ENCODE measurements around the gene ATOH1. TPM values are rescaled to one million over a fixed set of nuclear protein-coding genes. Genes with fewer than 3 reads are reported as not detected.

ATOH1 gene
- total RNA-seq, 6 donors from 2014 or later: not detected

- Histone ChIP-seq H3K4me3 (no peak overlapping the region), H3K4me1 (peaks cover 15 to 29% (median 21%) of the 10 kb centered on the region in 4 donors), H3K36me3 (no peaks in the 10 kb centered on the region), H3K27ac (no peak overlapping the region), H3K27me3 (peaks cover 0 to 49% (median 26%) of the 10 kb centered on the region in 4 donors), H3K9me3 (no peaks in the 10 kb centered on the region)
- 1 to 8% methylated on average over 13 to 26 of the region's 26 CpGs for WGBS, 2 donors
- DNase-seq (peak in 1 of 2 donors; percentile 39), ATAC-seq (ENCODE audit: low FRiP score in 2 of 2) (peak in 1 of 2 donors; percentile 25)
- TF ChIP-seq POLR2A (IDR thresholded peaks at IDR 0.05) (no peak), POLR2AphosphoS5 (IDR thresholded peaks at IDR 0.05) (no peak), EP300 (IDR thresholded peaks at IDR 0.05) (no peak)
- TF ChIP-seq, protein P1, sequence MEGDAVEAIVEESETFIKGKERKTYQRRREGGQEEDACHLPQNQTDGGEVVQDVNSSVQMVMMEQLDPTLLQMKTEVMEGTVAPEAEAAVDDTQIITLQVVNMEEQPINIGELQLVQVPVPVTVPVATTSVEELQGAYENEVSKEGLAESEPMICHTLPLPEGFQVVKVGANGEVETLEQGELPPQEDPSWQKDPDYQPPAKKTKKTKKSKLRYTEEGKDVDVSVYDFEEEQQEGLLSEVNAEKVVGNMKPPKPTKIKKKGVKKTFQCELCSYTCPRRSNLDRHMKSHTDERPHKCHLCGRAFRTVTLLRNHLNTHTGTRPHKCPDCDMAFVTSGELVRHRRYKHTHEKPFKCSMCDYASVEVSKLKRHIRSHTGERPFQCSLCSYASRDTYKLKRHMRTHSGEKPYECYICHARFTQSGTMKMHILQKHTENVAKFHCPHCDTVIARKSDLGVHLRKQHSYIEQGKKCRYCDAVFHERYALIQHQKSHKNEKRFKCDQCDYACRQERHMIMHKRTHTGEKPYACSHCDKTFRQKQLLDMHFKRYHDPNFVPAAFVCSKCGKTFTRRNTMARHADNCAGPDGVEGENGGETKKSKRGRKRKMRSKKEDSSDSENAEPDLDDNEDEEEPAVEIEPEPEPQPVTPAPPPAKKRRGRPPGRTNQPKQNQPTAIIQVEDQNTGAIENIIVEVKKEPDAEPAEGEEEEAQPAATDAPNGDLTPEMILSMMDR (IDR thresholded peaks at IDR 0.05): no peak
These were observed 1.1 kb upstream of the ATOH1 start for GRCh38 chr4:93827272-93827947.

DNA sequence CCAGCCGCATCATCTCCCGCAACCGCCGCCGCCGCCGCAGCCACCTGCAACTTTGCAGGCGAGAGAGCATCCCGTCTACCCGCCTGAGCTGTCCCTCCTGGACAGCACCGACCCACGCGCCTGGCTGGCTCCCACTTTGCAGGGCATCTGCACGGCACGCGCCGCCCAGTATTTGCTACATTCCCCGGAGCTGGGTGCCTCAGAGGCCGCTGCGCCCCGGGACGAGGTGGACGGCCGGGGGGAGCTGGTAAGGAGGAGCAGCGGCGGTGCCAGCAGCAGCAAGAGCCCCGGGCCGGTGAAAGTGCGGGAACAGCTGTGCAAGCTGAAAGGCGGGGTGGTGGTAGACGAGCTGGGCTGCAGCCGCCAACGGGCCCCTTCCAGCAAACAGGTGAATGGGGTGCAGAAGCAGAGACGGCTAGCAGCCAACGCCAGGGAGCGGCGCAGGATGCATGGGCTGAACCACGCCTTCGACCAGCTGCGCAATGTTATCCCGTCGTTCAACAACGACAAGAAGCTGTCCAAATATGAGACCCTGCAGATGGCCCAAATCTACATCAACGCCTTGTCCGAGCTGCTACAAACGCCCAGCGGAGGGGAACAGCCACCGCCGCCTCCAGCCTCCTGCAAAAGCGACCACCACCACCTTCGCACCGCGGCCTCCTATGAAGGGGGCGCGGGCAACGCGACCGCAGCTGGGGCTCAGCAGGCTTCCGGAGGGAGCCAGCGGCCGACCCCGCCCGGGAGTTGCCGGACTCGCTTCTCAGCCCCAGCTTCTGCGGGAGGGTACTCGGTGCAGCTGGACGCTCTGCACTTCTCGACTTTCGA lies 654 bp downstream of the ATOH1 start:
- WGBS, 2 donors: 4 to 6% methylated on average over 22 to 60 of the region's 70 CpGs
- TF ChIP-seq POLR2AphosphoS5 (IDR thresholded peaks at IDR 0.05) (no peak), EP300 (IDR thresholded peaks at IDR 0.05) (no peak), POLR2A (IDR thresholded peaks at IDR 0.05) (no peak)
- TF ChIP-seq, protein P1 (IDR thresholded peaks at IDR 0.05): no peak
- ATAC-seq (ENCODE audit: low FRiP score in 2 of 2) (peak; percentile 35), DNase-seq (peak in 1 of 2 donors; percentile 84)
- peaks cover 0 to 49% (median 26%) of the 10 kb centered on the region in 4 donors for H3K27me3 ChIP-seq
- no peaks in the 10 kb centered on the region for H3K36me3 ChIP-seq
- H3K4me3 ChIP-seq: peak overlapping the region in 3 of 4 donors; percentile 21 to 44 (median 41)
- peaks cover 15 to 29% (median 21%) of the 10 kb centered on the region in 4 donors for H3K4me1 ChIP-seq
- H3K9me3 ChIP-seq: no peaks in the 10 kb centered on the region
- H3K27ac ChIP-seq: no peak overlapping the region

- H3K4me3 ChIP-seq: no peak overlapping the region
- ATAC-seq (ENCODE audit: low FRiP score in 2 of 2) (no peak), DNase-seq (no peak)
- H3K4me1 ChIP-seq: peaks cover 15 to 29% (median 21%) of the 10 kb centered on the region in 4 donors
- 12 to 16% methylated on average over 36 to 39 of the region's 40 CpGs for WGBS, 2 donors
- H3K27me3 ChIP-seq: peaks cover 0 to 58% (median 26%) of the 10 kb centered on the region in 4 donors
- no peak overlapping the region for H3K27ac ChIP-seq
- no peaks in the 10 kb centered on the region for H3K9me3 ChIP-seq
- no peaks in the 10 kb centered on the region for H3K36me3 ChIP-seq
- TF ChIP-seq EP300 (IDR thresholded peaks at IDR 0.05) (no peak), POLR2AphosphoS5 (IDR thresholded peaks at IDR 0.05) (no peak), POLR2A (IDR thresholded peaks at IDR 0.05) (no peak)
- TF ChIP-seq, protein P1 (IDR thresholded peaks at IDR 0.05): no peak
These were observed 1.5 kb downstream of the ATOH1 start for GRCh38 chr4:93829820-93830687.

GRCh38 chr4:93831716-93832496 lies 3.4 kb downstream of the ATOH1 start:
- DNase-seq (no peak), ATAC-seq (ENCODE audit: low FRiP score in 2 of 2) (no peak)
- Histone ChIP-seq H3K27ac (no peak overlapping the region), H3K4me1 (peaks cover 15 to 29% (median 21%) of the 10 kb centered on the region in 4 donors), H3K4me3 (no peak overlapping the region), H3K9me3 (no peaks in the 10 kb centered on the region), H3K36me3 (no peaks in the 10 kb centered on the region), H3K27me3 (peaks cover 0 to 53% (median 26%) of the 10 kb centered on the region in 4 donors)
- TF ChIP-seq, protein P1 (IDR thresholded peaks at IDR 0.05): no peak
- TF ChIP-seq POLR2A (IDR thresholded peaks at IDR 0.05) (no peak), EP300 (IDR thresholded peaks at IDR 0.05) (no peak), POLR2AphosphoS5 (IDR thresholded peaks at IDR 0.05) (no peak)
- 8 to 12% methylated on average over 25 of the region's 25 CpGs for WGBS, 2 donors
